ENCODE measurements around the gene PLEKHA7. TPM values are rescaled to one million over a fixed set of nuclear protein-coding genes. Genes with fewer than 3 reads are reported as not detected.
A peak's percentile ranks its signal among the peaks of the same experiment; 100 is the strongest.
"Not testable (repeated sequence)": the region's sequence is repeated elsewhere in the genome, so short reads cannot be mapped to it uniquely, and the experiment has no call there.

Gene PLEKHA7, protein sequence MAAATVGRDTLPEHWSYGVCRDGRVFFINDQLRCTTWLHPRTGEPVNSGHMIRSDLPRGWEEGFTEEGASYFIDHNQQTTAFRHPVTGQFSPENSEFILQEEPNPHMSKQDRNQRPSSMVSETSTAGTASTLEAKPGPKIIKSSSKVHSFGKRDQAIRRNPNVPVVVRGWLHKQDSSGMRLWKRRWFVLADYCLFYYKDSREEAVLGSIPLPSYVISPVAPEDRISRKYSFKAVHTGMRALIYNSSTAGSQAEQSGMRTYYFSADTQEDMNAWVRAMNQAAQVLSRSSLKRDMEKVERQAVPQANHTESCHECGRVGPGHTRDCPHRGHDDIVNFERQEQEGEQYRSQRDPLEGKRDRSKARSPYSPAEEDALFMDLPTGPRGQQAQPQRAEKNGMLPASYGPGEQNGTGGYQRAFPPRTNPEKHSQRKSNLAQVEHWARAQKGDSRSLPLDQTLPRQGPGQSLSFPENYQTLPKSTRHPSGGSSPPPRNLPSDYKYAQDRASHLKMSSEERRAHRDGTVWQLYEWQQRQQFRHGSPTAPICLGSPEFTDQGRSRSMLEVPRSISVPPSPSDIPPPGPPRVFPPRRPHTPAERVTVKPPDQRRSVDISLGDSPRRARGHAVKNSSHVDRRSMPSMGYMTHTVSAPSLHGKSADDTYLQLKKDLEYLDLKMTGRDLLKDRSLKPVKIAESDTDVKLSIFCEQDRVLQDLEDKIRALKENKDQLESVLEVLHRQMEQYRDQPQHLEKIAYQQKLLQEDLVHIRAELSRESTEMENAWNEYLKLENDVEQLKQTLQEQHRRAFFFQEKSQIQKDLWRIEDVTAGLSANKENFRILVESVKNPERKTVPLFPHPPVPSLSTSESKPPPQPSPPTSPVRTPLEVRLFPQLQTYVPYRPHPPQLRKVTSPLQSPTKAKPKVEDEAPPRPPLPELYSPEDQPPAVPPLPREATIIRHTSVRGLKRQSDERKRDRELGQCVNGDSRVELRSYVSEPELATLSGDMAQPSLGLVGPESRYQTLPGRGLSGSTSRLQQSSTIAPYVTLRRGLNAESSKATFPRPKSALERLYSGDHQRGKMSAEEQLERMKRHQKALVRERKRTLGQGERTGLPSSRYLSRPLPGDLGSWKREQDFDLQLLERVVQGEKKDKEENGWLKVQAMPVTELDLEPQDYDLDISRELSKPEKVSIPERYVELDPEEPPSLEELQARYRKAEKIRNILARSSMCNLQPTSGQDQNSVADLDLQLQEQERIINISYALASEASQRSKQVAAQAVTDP
- total RNA-seq (2021): 1.7 and 5.4 TPM in 2 replicates
- percentile 35 among the genes with signal in this experiment for Bru-seq, nascent RNA
- percentile 33 among the genes with signal in this experiment for BruChase-seq, experiment 1, labeled RNA remaining after a 2-hour chase
- percentile 32 among the genes with signal in this experiment for BruChase-seq, experiment 2, labeled RNA remaining after a 6-hour chase
- long read RNA-seq, partial matches to known transcripts: 3 of 5 reads
- long read RNA-seq, other reads (novel, unspliced or antisense): 1 of 5 reads

DNA sequence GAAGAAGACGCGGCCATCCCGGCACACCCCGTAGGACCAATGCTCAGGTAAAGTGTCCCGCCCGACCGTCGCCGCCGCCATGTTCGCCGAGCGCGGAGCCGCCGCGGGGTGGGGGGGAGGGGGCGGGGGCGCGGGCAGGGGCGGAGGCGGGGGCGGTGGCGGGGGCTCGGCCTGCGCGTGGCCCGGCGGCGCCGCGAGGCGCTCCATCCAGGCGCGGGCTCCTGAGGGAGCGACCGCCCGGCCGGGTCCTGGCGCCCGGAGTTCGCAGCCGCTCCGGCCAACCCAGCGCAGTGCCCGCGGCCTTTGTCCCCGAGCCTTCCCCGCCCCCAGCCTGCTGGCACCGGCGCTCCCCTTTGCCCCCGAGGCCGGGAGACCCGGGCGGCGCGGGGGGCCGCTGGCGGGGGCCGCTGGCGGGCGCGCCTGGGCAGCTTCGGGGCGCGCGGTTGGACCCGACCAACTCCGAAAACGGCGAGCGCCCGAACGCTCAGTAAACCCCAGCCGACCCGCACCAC lies at the start of gene PLEKHA7:
Gene PLEKHA7, minus strand, starts transcription at position 94 of the 512 bp plus-strand sequence. Its CDS starts 13 bp downstream, at position 81.
- H3K4me3 ChIP-seq (ENCODE audit: low read depth, low read length, poor library complexity, severe bottlenecking): peak within 1 kb of the TSS; percentile 44
- no peak within 1 kb of the TSS for H3K27ac ChIP-seq (ENCODE audit: low read depth, low read length, poor library complexity, severe bottlenecking)
- no TSS peak for BruUV-seq (replicated peaks)
- H3K4me1 ChIP-seq (ENCODE audit: insufficient read depth, low read length, poor library complexity, severe bottlenecking): no peaks in the 10 kb centered on the region
- DNase-seq (ENCODE audit: low spot score): no peak
- H3K36me3 ChIP-seq (ENCODE audit: insufficient read depth, low read length, poor library complexity, severe bottlenecking): no peaks in the 10 kb centered on the region
- no peak for TF ChIP-seq EZH2 (IDR thresholded peaks at IDR 0.05; ENCODE audit: borderline replicate concordance, low read depth, low read length, poor library complexity, severe bottlenecking)
- TF ChIP-seq CTCF (conservative IDR thresholded peaks at IDR 0.05; ENCODE audit: low read depth, low read length): no peak
- intact Hi-C loops (cut with micrococcal nuclease; ENCODE audit: unreplicated experiment): no loop called here
- ChIA-PET CTCF (no interaction called here), POLR2A (ENCODE audit: low non-redundant PET) (no interaction called here)
- H3K9me3 ChIP-seq (ENCODE audit: low read depth, low read length, poor library complexity, severe bottlenecking): no peaks in the 10 kb centered on the region
- H3K27me3 ChIP-seq (replicated peaks; ENCODE audit: insufficient read depth, low read depth, low read length, poor library complexity): peaks cover 29% of the 10 kb centered on the region

DNA sequence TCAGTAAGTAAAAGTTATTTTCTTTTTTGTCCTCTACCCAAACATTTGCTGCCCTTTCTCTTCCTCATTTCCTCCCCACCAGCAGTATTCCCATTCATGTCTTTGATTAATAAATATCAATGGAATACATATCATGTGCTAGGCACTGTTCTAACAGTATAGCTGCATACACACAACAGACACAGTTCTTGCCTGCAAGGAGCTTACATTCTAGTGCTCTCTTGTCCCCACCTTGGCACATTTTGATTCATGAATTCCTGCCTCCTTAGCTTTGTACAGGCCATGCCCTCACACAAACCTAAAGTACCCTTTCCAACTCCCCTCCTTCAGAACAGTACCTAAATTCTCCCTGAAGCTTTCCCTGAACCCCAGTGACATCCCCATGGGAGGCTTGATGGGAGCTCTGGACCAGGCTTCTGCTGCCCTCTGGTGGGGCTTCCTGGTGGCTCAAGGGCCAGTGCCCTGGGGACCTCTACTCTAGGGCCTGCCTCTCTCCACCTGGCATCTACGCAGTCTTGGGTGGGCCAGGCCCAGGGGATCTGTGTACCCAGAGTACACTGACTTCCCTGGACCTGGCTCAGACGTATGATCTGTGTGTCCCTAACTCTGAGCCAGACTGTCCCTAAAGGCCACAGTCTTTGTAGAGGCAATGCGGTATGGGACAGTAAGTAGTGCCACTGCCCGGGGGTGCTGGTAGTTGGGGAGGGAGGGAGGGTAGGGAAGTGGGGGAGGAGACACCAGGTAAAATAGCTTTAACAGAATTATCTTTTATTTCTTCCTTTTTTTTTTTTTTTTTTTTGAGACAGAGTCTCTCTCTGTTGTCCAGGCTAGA lies 49.2 kb upstream of the PLEKHA7 start:
- Histone ChIP-seq H3K4me1 (ENCODE audit: insufficient read depth, low read length, poor library complexity, severe bottlenecking) (no peaks in the 10 kb centered on the region), H3K9me3 (ENCODE audit: low read depth, low read length, poor library complexity, severe bottlenecking) (no peaks in the 10 kb centered on the region), H3K4me3 (ENCODE audit: low read depth, low read length, poor library complexity, severe bottlenecking) (no peak overlapping the region), H3K27me3 (replicated peaks; ENCODE audit: insufficient read depth, low read depth, low read length, poor library complexity) (no peaks in the 10 kb centered on the region), H3K27ac (ENCODE audit: low read depth, low read length, poor library complexity, severe bottlenecking) (no peak overlapping the region), H3K36me3 (ENCODE audit: insufficient read depth, low read length, poor library complexity, severe bottlenecking) (no peaks in the 10 kb centered on the region)
- no TSS peak for BruUV-seq (replicated peaks)
- TF ChIP-seq EZH2 (IDR thresholded peaks at IDR 0.05; ENCODE audit: borderline replicate concordance, low read depth, low read length, poor library complexity, severe bottlenecking) (no peak), CTCF (conservative IDR thresholded peaks at IDR 0.05; ENCODE audit: low read depth, low read length) (peak; percentile 73)
- CTCF ChIA-PET: interaction anchor here (0.5 to 1.3 kb wide), 5 partner anchors 36 to 277 kb away, joined by 3 to 11 read pairs (median 6); no protein-coding TSS in a partner anchor
- POLR2A ChIA-PET (ENCODE audit: low non-redundant PET): no interaction called here
- DNase-seq (ENCODE audit: low spot score): peak; percentile 54
- intact Hi-C loops (cut with micrococcal nuclease; ENCODE audit: unreplicated experiment): loop anchor here (1.0 to 2.0 kb wide), 3 partner anchors 117 to 275 kb away; no protein-coding TSS in a partner anchor

- H3K36me3 ChIP-seq (ENCODE audit: insufficient read depth, low read length, poor library complexity, severe bottlenecking); H3K27ac ChIP-seq (ENCODE audit: low read depth, low read length, poor library complexity, severe bottlenecking); intact Hi-C loops (cut with micrococcal nuclease; ENCODE audit: unreplicated experiment); DNase-seq (ENCODE audit: low spot score); BruUV-seq (replicated peaks); POLR2A ChIA-PET (ENCODE audit: low non-redundant PET); H3K4me3 ChIP-seq (ENCODE audit: low read depth, low read length, poor library complexity, severe bottlenecking); H3K4me1 ChIP-seq (ENCODE audit: insufficient read depth, low read length, poor library complexity, severe bottlenecking); H3K27me3 ChIP-seq (replicated peaks; ENCODE audit: insufficient read depth, low read depth, low read length, poor library complexity); CTCF ChIA-PET; H3K9me3 ChIP-seq (ENCODE audit: low read depth, low read length, poor library complexity, severe bottlenecking): not testable (repeated sequence)
These were observed 36.9 kb upstream of the PLEKHA7 start for GRCh38 chr11:17051146-17051545.

DNA sequence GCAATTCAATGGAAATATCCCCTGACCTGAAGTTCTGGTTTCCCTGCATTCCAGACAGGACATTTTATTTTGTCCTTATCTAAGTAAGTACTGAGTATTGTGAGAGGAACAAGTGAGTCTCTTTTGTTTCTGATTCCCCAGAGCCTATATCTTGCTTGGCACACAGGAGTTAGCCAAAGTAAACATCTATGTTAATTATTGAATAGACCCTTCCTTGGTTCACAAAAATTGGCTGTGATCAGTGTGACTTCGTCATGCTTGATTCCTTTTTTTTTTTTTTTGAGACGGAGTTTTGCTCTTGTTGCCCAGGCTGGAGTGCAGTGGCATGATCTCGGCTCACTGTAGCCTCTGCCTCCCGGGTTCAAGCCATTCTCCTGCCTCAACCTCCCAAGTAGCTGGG lies 34.3 kb upstream of the PLEKHA7 start:
- H3K36me3 ChIP-seq (ENCODE audit: insufficient read depth, low read length, poor library complexity, severe bottlenecking); DNase-seq (ENCODE audit: low spot score); H3K9me3 ChIP-seq (ENCODE audit: low read depth, low read length, poor library complexity, severe bottlenecking); intact Hi-C loops (cut with micrococcal nuclease; ENCODE audit: unreplicated experiment); H3K4me1 ChIP-seq (ENCODE audit: insufficient read depth, low read length, poor library complexity, severe bottlenecking); BruUV-seq (replicated peaks); POLR2A ChIA-PET (ENCODE audit: low non-redundant PET); CTCF ChIA-PET; H3K4me3 ChIP-seq (ENCODE audit: low read depth, low read length, poor library complexity, severe bottlenecking); H3K27ac ChIP-seq (ENCODE audit: low read depth, low read length, poor library complexity, severe bottlenecking); H3K27me3 ChIP-seq (replicated peaks; ENCODE audit: insufficient read depth, low read depth, low read length, poor library complexity): not testable (repeated sequence)
